Gastroesophageal sphincter (tissue), 3 donors: ENCODE measurements around the gene ALDOA.

Source experiments
- CTCF ChIP-seq, 4 experiments: fragments of 200-600 bp in 2 of 4; fragments of 450-650 bp in 2 of 4; sonication (generic) in 1 of 4; IDR thresholded peaks; one replicate each; pipeline ENCODE4 v1.5.1; 2017 to 2019; ENCODE audit warnings: antibody characterized with exemption in 4 of 4, mild to moderate bottlenecking in 2 of 4, moderate library complexity in 2 of 4
- EP300 ChIP-seq: sonication (generic); formaldehyde crosslinking; IDR thresholded peaks from one replicate; pipeline ENCODE4 v1.6.1; 2017; ENCODE audit warnings: antibody characterized with exemption, mild to moderate bottlenecking
- POLR2A ChIP-seq, 2 donors: fragments of 450-650 bp; IDR thresholded peaks; one replicate each; pipeline ENCODE4 v1.6.1; 2017; ENCODE audit warnings: antibody characterized with exemption in 2 of 2, mild to moderate bottlenecking in 2 of 2, moderate library complexity in 1 of 2
- POLR2AphosphoS5 ChIP-seq: sonication (generic); formaldehyde crosslinking; IDR thresholded peaks from one replicate; pipeline ENCODE4 v1.6.1; 2017; ENCODE audit warnings: antibody characterized with exemption

- TF ChIP-seq EP300 (no peak), POLR2AphosphoS5 (no peak), POLR2A (IDR thresholded peaks at IDR 0.05) (no peak), CTCF (IDR thresholded peaks at IDR 0.05) (no peak)
Observed at GRCh38 chr16:30094541-30095165, 29.1 kb downstream of the ALDOA start.
